Tibial nerve (tissue), 4 donors: ENCODE data around the gene LNP1. TPM values are rescaled to one million over a fixed set of nuclear protein-coding genes. Genes with fewer than 3 reads are reported as not detected.

Experiments used
- DNase-seq, 2 donors: peaks; one replicate each; pipeline ENCODE4 v3.0.0-alpha.2; 2019; ENCODE audit warnings: low spot score in 2 of 2
- H3K27ac ChIP-seq, 4 donors: fragments of 200-600 bp; sonication (generic) in 3 of 4; one replicate each; pipeline ENCODE4 v1.5.1; 2017 to 2019; ENCODE audit warnings: mild to moderate bottlenecking in 1 of 4
- H3K27me3 ChIP-seq, 2 donors: fragments of 200-600 bp; sonication (generic) in 1 of 2; one replicate each; pipeline versions ENCODE4 v1.5.1 to v1.6.0; 2017 to 2019
- H3K36me3 ChIP-seq, 3 donors: fragments of 200-600 bp; sonication (generic); one replicate each; pipeline ENCODE4 v1.5.1; 2018 to 2019
- H3K4me1 ChIP-seq, 4 donors: fragments of 200-600 bp; sonication (generic) in 3 of 4; one replicate each; pipeline ENCODE4 v1.5.1; 2017 to 2019
- H3K4me3 ChIP-seq, 4 donors: fragments of 200-600 bp; sonication (generic) in 3 of 4; one replicate each; pipeline ENCODE4 v1.5.1; 2017 to 2019; ENCODE audit warnings: mild to moderate bottlenecking in 1 of 4, moderate library complexity in 1 of 4
- H3K9me3 ChIP-seq, 4 donors: fragments of 200-600 bp; sonication (generic) in 3 of 4; one replicate each; pipeline ENCODE4 v1.5.1; 2017 to 2019
- EP300 ChIP-seq, 2 donors: sonication (generic); formaldehyde crosslinking; IDR thresholded peaks; one replicate each; pipeline ENCODE4 v1.6.1; 2017; ENCODE audit warnings: antibody characterized with exemption in 2 of 2, mild to moderate bottlenecking in 1 of 2
- POLR2A ChIP-seq, 2 donors: fragments of 450-650 bp; IDR thresholded peaks; one replicate each; pipeline ENCODE4 v1.6.1; 2017; ENCODE audit warnings: antibody characterized with exemption in 2 of 2, mild to moderate bottlenecking in 2 of 2, moderate library complexity in 2 of 2
- WGBS, 2 donors: methylation state at CpG; one replicate each; pipeline ENCODE4 v1.1.5; 2018; 5-methylcytosine and 5-hydroxymethylcytosine counted together
- total RNA-seq, 4 donors: library from RNA; depleted of rRNA; stranded (reverse); fragments of >200 nt; gene quantifications; one replicate each; pipeline ENCODE4 v1.1.0, GENCODE V29; 2016
- TF ChIP-seq, protein P1 (sequence below), 5 experiments: fragments of 200-600 bp in 3 of 5; fragments of 450-650 bp in 2 of 5; sonication (generic) in 3 of 5; IDR thresholded peaks; one replicate each; pipeline ENCODE4 v1.5.1; 2016 to 2019; ENCODE audit warnings: antibody characterized with exemption in 5 of 5, mild to moderate bottlenecking in 3 of 5, moderate library complexity in 2 of 5

The LNP1 gene
- total RNA-seq, 4 donors from 2014 or later, result 1.5 to 5.7 (median 4.9) TPM

DNA sequence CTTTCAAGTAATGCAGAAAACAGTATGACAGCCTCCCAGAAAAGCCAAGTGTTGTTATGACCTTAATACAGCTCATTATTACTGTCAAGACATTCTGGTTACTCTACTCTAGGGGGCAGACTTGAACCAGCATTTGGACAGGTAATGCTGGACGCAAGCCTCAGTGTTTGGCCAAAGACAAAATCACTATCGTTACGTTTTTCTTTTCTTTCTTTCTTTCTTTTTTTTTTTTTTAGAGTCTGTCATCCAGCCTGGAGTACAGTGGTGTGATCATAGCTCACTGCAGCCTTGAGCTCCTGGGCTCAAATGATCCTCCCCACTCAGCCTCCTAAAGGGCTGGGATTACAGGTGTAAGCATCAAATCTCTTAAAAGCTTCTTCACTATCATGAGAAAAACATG, 61.7 kb downstream of the LNP1 start:
- H3K4me1 ChIP-seq, result peaks cover 0 to 3% (median 0%) of the 10 kb centered on the region in 4 donors
- TF ChIP-seq, protein P1, sequence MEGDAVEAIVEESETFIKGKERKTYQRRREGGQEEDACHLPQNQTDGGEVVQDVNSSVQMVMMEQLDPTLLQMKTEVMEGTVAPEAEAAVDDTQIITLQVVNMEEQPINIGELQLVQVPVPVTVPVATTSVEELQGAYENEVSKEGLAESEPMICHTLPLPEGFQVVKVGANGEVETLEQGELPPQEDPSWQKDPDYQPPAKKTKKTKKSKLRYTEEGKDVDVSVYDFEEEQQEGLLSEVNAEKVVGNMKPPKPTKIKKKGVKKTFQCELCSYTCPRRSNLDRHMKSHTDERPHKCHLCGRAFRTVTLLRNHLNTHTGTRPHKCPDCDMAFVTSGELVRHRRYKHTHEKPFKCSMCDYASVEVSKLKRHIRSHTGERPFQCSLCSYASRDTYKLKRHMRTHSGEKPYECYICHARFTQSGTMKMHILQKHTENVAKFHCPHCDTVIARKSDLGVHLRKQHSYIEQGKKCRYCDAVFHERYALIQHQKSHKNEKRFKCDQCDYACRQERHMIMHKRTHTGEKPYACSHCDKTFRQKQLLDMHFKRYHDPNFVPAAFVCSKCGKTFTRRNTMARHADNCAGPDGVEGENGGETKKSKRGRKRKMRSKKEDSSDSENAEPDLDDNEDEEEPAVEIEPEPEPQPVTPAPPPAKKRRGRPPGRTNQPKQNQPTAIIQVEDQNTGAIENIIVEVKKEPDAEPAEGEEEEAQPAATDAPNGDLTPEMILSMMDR (IDR thresholded peaks at IDR 0.05), result peak; percentile 45 to 73 (median 57)
- TF ChIP-seq EP300 (IDR thresholded peaks at IDR 0.05), result no peak
- DNase-seq, result peak in 1 of 2 donors; percentile 51
- H3K27ac ChIP-seq, result no peak overlapping the region
- H3K9me3 ChIP-seq, result peaks cover 0 to 12% (median 0%) of the 10 kb centered on the region in 4 donors
- no peaks in the 10 kb centered on the region for H3K27me3 ChIP-seq
- WGBS, 2 donors, result 1% methylated on average over 3 of the region's 3 CpGs
- no peaks in the 10 kb centered on the region for H3K36me3 ChIP-seq
- no peak overlapping the region for H3K4me3 ChIP-seq

- WGBS, 2 donors, result 74 to 80% methylated on average over 3 of the region's 3 CpGs
- H3K9me3 ChIP-seq, result peaks cover 0 to 13% (median 0%) of the 10 kb centered on the region in 4 donors
- H3K27me3 ChIP-seq, result no peaks in the 10 kb centered on the region
- H3K4me3 ChIP-seq, result no peak overlapping the region
- H3K4me1 ChIP-seq, result peaks cover 0 to 3% (median 0%) of the 10 kb centered on the region in 4 donors
- no peak overlapping the region for H3K27ac ChIP-seq
- TF ChIP-seq, protein P1 (IDR thresholded peaks at IDR 0.05), result no peak
- no peak for TF ChIP-seq POLR2A (IDR thresholded peaks at IDR 0.05)
- TF ChIP-seq EP300 (IDR thresholded peaks at IDR 0.05), result no peak
- DNase-seq, result no peak
- no peaks in the 10 kb centered on the region for H3K36me3 ChIP-seq
Observed at GRCh38 chr3:100463646-100464155, 62.4 kb downstream of the LNP1 start.

- no peak overlapping the region for H3K27ac ChIP-seq
- peaks cover 0 to 3% (median 0%) of the 10 kb centered on the region in 4 donors for H3K4me1 ChIP-seq
- TF ChIP-seq EP300 (IDR thresholded peaks at IDR 0.05), result no peak
- DNase-seq, result no peak
- H3K27me3 ChIP-seq, result no peaks in the 10 kb centered on the region
- WGBS, 2 donors, result 67 to 71% methylated on average over 3 of the region's 3 CpGs
- H3K4me3 ChIP-seq, result no peak overlapping the region
- H3K9me3 ChIP-seq, result peaks cover 0 to 13% (median 0%) of the 10 kb centered on the region in 4 donors
- no peaks in the 10 kb centered on the region for H3K36me3 ChIP-seq
Observed at GRCh38 chr3:100465892-100466777, 64.8 kb downstream of the LNP1 start.

GRCh38 chr3:100467133-100467532, 65.8 kb downstream of the LNP1 start:
- no peak for DNase-seq
- H3K4me1 ChIP-seq, result peaks cover 0 to 3% (median 0%) of the 10 kb centered on the region in 4 donors
- no peaks in the 10 kb centered on the region for H3K36me3 ChIP-seq
- no peak overlapping the region for H3K4me3 ChIP-seq
- no peak overlapping the region for H3K27ac ChIP-seq
- no peak for TF ChIP-seq POLR2A (IDR thresholded peaks at IDR 0.05)
- 91 to 100% methylated on average over 1 of the region's 1 CpG for WGBS, 2 donors
- peaks cover 0 to 13% (median 0%) of the 10 kb centered on the region in 4 donors for H3K9me3 ChIP-seq
- no peaks in the 10 kb centered on the region for H3K27me3 ChIP-seq

GRCh38 chr3:100468676-100469075, 67.3 kb downstream of the LNP1 start:
- TF ChIP-seq EP300 (IDR thresholded peaks at IDR 0.05) (no peak), POLR2A (IDR thresholded peaks at IDR 0.05) (no peak)
- Histone ChIP-seq H3K4me1 (peaks cover 0 to 3% (median 0%) of the 10 kb centered on the region in 4 donors), H3K27me3 (no peaks in the 10 kb centered on the region), H3K27ac (no peak overlapping the region), H3K9me3 (peaks cover 0 to 13% (median 0%) of the 10 kb centered on the region in 4 donors), H3K36me3 (no peaks in the 10 kb centered on the region), H3K4me3 (no peak overlapping the region)
- DNase-seq, result no peak
- 92 to 97% methylated on average over 2 of the region's 2 CpGs for WGBS, 2 donors

GRCh38 chr3:100470951-100471350, 69.6 kb downstream of the LNP1 start:
- H3K9me3 ChIP-seq, result peaks cover 0 to 13% (median 0%) of the 10 kb centered on the region in 4 donors
- no peak overlapping the region for H3K4me3 ChIP-seq
- WGBS, 2 donors, result 90 to 94% methylated on average over 1 of the region's 1 CpG
- H3K27me3 ChIP-seq, result no peaks in the 10 kb centered on the region
- DNase-seq, result no peak
- H3K36me3 ChIP-seq, result no peaks in the 10 kb centered on the region
- TF ChIP-seq EP300 (IDR thresholded peaks at IDR 0.05) (no peak), POLR2A (IDR thresholded peaks at IDR 0.05) (no peak)
- TF ChIP-seq, protein P1 (IDR thresholded peaks at IDR 0.05), result no peak
- no peak overlapping the region for H3K27ac ChIP-seq
- H3K4me1 ChIP-seq, result peaks cover 0 to 3% (median 0%) of the 10 kb centered on the region in 4 donors
